NT2/D1 (cell line): ENCODE data around the gene SLC24A3.

ENCODE experiments used
- SUZ12 ChIP-seq: IDR thresholded peaks from 2 replicates; pipeline ENCODE4 v1.6.1; 2011; ENCODE audit not compliant: insufficient read length, insufficient read depth; ENCODE audit errors: extremely low read depth
- YY1 ChIP-seq: IDR thresholded peaks from 2 replicates; pipeline ENCODE4 v1.6.1; 2011; ENCODE audit not compliant: insufficient read length, insufficient read depth
- ZNF274 ChIP-seq: IDR thresholded peaks from 2 replicates; pipeline ENCODE4 v1.6.1; 2011; ENCODE audit warnings: mild to moderate bottlenecking, low read depth, low read length

DNA sequence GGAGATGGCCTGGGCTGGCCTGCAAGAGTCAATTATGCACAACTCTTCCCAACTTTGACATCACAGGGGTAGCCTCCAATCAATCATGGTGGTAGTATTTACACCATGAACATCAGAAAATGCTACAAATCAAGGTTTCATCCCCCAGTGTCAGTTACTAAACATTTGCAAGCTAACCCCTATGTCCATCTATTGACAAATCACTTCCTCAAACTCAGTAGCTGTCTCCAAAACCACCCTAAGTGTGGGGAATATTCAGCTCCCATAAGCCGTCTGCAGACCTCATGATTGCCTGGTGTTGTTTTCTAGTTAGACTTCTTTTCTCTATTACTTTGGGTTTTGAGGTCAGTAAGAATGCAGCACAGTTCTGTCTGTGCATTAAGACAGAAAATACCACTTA lies 344.8 kb downstream of the SLC24A3 start:
- TF ChIP-seq YY1 (no peak), ZNF274 (no peak), SUZ12 (no peak)
